CD4-positive, alpha-beta T cell (primary cell): Measurements from ENCODE around the gene ZNF878. TPM values are rescaled to one million over a fixed set of nuclear protein-coding genes. Genes with fewer than 3 reads are reported as not detected.
"Not testable (repeated sequence)": the region's sequence is repeated elsewhere in the genome, so short reads cannot be mapped to it uniquely, and the experiment has no call there.

Experiments used
- ATAC-seq: fragments of 200-7000 bp; cut with Tn5 transposase; one replicate; pipeline ENCODE4 v1.10.0; 2022; ENCODE audit warnings: mild to moderate bottlenecking; ENCODE audit not compliant: poor library complexity
- CTCF ChIA-PET: fragments of 350-600 bp; sonication (Branson Sonifier 250); formaldehyde crosslinking; loops from one replicate; lab custom pipeline; 2021; ENCODE audit warnings: antibody characterized with exemption, inconsistent platforms; lab: Charles Lee
- POLR2A ChIA-PET: fragments of 350-600 bp; sonication (Branson Sonifier 250); formaldehyde crosslinking; loops from one replicate; lab custom pipeline; 2021; ENCODE audit warnings: antibody characterized with exemption, inconsistent platforms; lab: Charles Lee
- DNase-seq, 14 experiments: peaks; one replicate each; pipeline ENCODE4 v3.0.0-alpha.2; 2013 to 2020; ENCODE audit warnings: mixed read lengths in 2 of 14
- H3K27ac ChIP-seq, 2 donors: one replicate each; pipeline versions ENCODE4 v1.5.1 to v1.7.0; 2013; ENCODE audit warnings: low read length in 2 of 2, low read depth in 1 of 2, mild to moderate bottlenecking in 1 of 2
- H3K27me3 ChIP-seq, 2 experiments: 1 replicate in 1 of 2; 2 replicates in 1 of 2; pipeline versions ENCODE4 v1.6.1 to v1.7.0; 2013; ENCODE audit warnings: low read length in 2 of 2, control low read depth in 1 of 2, mild to moderate bottlenecking in 1 of 2, moderate library complexity in 1 of 2; ENCODE audit not compliant: insufficient read depth in 2 of 2, control insufficient read depth in 1 of 2
- H3K36me3 ChIP-seq: one replicate; pipeline ENCODE4 v1.6.1; 2013; ENCODE audit warnings: low read length, control low read depth; ENCODE audit not compliant: insufficient read depth
- H3K4me1 ChIP-seq: one replicate; pipeline ENCODE4 v1.6.1; 2013; ENCODE audit warnings: low read length, control low read depth; ENCODE audit not compliant: insufficient read depth
- H3K4me3 ChIP-seq: one replicate; pipeline ENCODE4 v1.5.1; 2013; ENCODE audit warnings: mild to moderate bottlenecking, low read length, moderate library complexity
- H3K9me3 ChIP-seq, 2 experiments: 1 replicate in 1 of 2; 2 replicates in 1 of 2; pipeline versions ENCODE4 v1.6.1 to v1.7.0; 2013; ENCODE audit warnings: low read length in 2 of 2, mild to moderate bottlenecking in 2 of 2, control low read depth in 1 of 2, moderate library complexity in 1 of 2; ENCODE audit not compliant: control insufficient read depth in 1 of 2, insufficient read depth in 1 of 2
- H3K27ac Mint-ChIP-seq: one replicate; pipeline ENCODE4 v1.8.0; 2020; ENCODE audit warnings: mixed read lengths
- H3K27me3 Mint-ChIP-seq: one replicate; pipeline ENCODE4 v1.8.0; 2021; ENCODE audit warnings: mixed read lengths
- H3K36me3 Mint-ChIP-seq: one replicate; pipeline ENCODE4 v1.8.0; 2021; ENCODE audit warnings: low read depth, mixed read lengths
- H3K4me1 Mint-ChIP-seq: one replicate; pipeline ENCODE4 v1.8.0; 2021; ENCODE audit warnings: low read depth, mixed read lengths
- H3K4me3 Mint-ChIP-seq: one replicate; pipeline ENCODE4 v1.8.0; 2020; ENCODE audit warnings: mild to moderate bottlenecking, mixed read lengths
- H3K9me3 Mint-ChIP-seq: one replicate; pipeline ENCODE4 v1.8.0; 2020; ENCODE audit warnings: mixed read lengths
- intact Hi-C, 2 experiments: fragments of 100-400 bp; cut with DNase I in 1 of 2; cut with micrococcal nuclease in 1 of 2; formaldehyde crosslinking; loops; one replicate each; pipeline versions ENCODE4 v1.15.1 to v1.9.0; 2023 to 2025; cut with DNase I, micrococcal nuclease
- total RNA-seq, 174 experiments: library from RNA in 2 of 174; stranded (reverse) in 2 of 174; gene quantifications; one replicate each; pipeline ENCODE4 v1.2.3 and lab custom pipeline; 2021 to 2026
- TF ChIP-seq, protein P1 (sequence below): fragments of 200-600 bp; IDR thresholded peaks from one replicate; pipeline ENCODE4 v1.8.0; 2022; ENCODE audit warnings: antibody characterized with exemption, mild to moderate bottlenecking

The ZNF878 gene
- total RNA-seq, 2 experiments from 2014 or later = not detected

DNA sequence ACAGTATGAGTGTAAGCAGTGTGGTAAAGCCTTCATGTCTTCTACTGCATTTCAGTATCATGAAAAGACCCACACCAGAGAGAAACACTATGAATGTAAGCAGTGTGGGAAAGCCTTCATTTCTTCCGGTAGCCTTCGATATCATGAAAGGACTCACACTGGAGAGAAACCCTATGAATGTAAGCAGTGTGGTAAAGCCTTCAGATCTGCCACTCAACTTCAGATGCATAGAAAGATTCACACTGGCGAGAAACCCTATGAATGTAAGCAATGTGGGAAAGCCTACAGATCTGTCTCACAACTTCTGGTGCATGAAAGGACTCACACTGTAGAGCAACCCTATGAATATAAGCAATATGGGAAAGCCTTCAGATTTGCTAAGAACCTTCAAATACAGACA, 24.6 kb upstream of the ZNF878 start:
- ATAC-seq = no peak
- H3K4me3 Mint-ChIP-seq = no peak overlapping the region
- intact Hi-C loops = loop anchor here in 1 of 2 experiments (10.0 kb wide), 1 partner anchor 447 kb away; no protein-coding TSS in a partner anchor
- H3K36me3 Mint-ChIP-seq = peaks cover 88% of the 10 kb centered on the region
- no peaks in the 10 kb centered on the region for H3K27me3 Mint-ChIP-seq
- CTCF ChIA-PET = no interaction called here
- peaks cover 49 to 92% of the 10 kb centered on the region in 2 experiments for H3K9me3 ChIP-seq
- TF ChIP-seq, protein P1, sequence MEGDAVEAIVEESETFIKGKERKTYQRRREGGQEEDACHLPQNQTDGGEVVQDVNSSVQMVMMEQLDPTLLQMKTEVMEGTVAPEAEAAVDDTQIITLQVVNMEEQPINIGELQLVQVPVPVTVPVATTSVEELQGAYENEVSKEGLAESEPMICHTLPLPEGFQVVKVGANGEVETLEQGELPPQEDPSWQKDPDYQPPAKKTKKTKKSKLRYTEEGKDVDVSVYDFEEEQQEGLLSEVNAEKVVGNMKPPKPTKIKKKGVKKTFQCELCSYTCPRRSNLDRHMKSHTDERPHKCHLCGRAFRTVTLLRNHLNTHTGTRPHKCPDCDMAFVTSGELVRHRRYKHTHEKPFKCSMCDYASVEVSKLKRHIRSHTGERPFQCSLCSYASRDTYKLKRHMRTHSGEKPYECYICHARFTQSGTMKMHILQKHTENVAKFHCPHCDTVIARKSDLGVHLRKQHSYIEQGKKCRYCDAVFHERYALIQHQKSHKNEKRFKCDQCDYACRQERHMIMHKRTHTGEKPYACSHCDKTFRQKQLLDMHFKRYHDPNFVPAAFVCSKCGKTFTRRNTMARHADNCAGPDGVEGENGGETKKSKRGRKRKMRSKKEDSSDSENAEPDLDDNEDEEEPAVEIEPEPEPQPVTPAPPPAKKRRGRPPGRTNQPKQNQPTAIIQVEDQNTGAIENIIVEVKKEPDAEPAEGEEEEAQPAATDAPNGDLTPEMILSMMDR = no peak
- no peak overlapping the region for H3K27ac Mint-ChIP-seq
- no peak overlapping the region for H3K27ac ChIP-seq
- no peaks in the 10 kb centered on the region for H3K4me1 ChIP-seq
- POLR2A ChIA-PET = no interaction called here
- peaks cover 28% of the 10 kb centered on the region for H3K36me3 ChIP-seq
- H3K4me1 Mint-ChIP-seq = no peaks in the 10 kb centered on the region
- peaks cover 9% of the 10 kb centered on the region for H3K9me3 Mint-ChIP-seq
- no peak overlapping the region for H3K4me3 ChIP-seq
- H3K27me3 ChIP-seq = no peaks in the 10 kb centered on the region
- DNase-seq = no peak

DNA sequence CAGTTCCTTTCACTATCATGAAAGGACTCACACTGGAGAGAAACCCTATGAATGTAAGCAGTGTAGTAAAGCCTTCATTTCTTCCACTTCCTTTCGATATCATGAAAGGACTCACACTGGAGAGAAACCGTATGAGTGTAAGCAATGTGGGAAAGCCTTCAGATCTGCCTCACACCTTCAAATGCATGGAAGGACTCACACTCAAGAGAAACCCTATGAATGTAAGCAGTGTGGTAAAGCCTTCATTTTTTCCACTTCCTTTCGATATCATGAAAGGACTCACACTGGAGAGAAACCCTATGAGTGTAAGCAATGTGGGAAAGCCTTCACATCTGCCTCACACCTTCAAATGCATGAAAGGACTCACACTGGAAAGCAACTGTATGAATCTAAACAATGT, 23.6 kb upstream of the ZNF878 start:
- H3K9me3 Mint-ChIP-seq, DNase-seq, H3K4me1 ChIP-seq, POLR2A ChIA-PET, H3K4me1 Mint-ChIP-seq, H3K27ac ChIP-seq, H3K27me3 Mint-ChIP-seq, H3K27ac Mint-ChIP-seq, H3K4me3 Mint-ChIP-seq, H3K4me3 ChIP-seq, CTCF ChIA-PET, ATAC-seq, H3K27me3 ChIP-seq: not testable (repeated sequence)
- peaks cover 92% of the 10 kb centered on the region for H3K36me3 Mint-ChIP-seq
- H3K9me3 ChIP-seq = peaks cover 46 to 98% of the 10 kb centered on the region in 2 experiments
- H3K36me3 ChIP-seq = peaks cover 28% of the 10 kb centered on the region
- intact Hi-C loops = loop anchor here in 1 of 2 experiments (10.0 kb wide), 1 partner anchor 448 kb away; no protein-coding TSS in a partner anchor

DNA sequence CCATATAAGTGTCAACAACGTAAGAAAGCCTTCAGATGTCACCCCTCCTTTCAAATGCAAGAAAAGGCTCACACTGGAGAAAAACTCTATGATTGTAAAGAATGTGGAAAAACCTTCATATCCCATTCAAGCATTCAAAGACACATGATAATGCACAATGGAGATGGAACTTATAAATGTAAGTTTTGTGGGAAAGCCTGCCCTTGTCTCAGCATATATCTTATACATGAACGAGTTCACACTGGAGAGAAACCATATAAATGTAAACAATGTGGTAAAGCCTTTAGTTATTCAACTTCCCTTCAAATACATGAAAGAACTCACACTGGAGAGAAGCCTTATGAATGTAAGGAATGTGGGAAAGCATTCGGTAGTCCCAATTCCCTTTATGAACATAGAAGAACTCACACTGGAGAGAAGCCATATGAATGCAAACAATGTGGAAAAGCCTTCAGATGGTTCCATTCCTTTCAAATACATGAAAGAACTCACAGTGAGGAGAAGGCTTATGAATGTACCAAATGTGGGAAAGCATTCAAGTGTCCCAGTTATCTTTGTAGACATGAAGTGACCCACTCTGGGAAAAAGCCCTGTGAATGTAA, 22.9 kb upstream of the ZNF878 start:
- H3K4me1 ChIP-seq = no peaks in the 10 kb centered on the region
- H3K27ac ChIP-seq = no peak overlapping the region
- H3K9me3 Mint-ChIP-seq = peaks cover 9% of the 10 kb centered on the region
- peaks cover 93% of the 10 kb centered on the region for H3K36me3 Mint-ChIP-seq
- intact Hi-C loops = loop anchor here in 1 of 2 experiments (10.0 kb wide), 1 partner anchor 449 kb away; no protein-coding TSS in a partner anchor
- ATAC-seq (no peak), DNase-seq (no peak)
- no peak overlapping the region for H3K4me3 Mint-ChIP-seq
- no peak overlapping the region for H3K27ac Mint-ChIP-seq
- peaks cover 46 to 99% of the 10 kb centered on the region in 2 experiments for H3K9me3 ChIP-seq
- ChIA-PET POLR2A (interaction anchor here (0.7 kb wide), 1 partner anchor 477 kb away, joined by 3 read pairs; no protein-coding TSS in a partner anchor), CTCF (no interaction called here)
- H3K27me3 ChIP-seq = no peaks in the 10 kb centered on the region
- no peak overlapping the region for H3K4me3 ChIP-seq
- TF ChIP-seq, protein P1 = no peak
- H3K36me3 ChIP-seq = peaks cover 32% of the 10 kb centered on the region
- H3K27me3 Mint-ChIP-seq = no peaks in the 10 kb centered on the region
- no peaks in the 10 kb centered on the region for H3K4me1 Mint-ChIP-seq
